Renal pelvis (tissue), 12 donors: Measurements from ENCODE around the gene EYA4. TPM values are rescaled to one million over a fixed set of nuclear protein-coding genes. Genes with fewer than 3 reads are reported as not detected.

Experiments
- DNase-seq: peaks from one replicate; pipeline ENCODE4 v3.0.0-alpha.2; 2013
- long read RNA-seq, 16 experiments: transcript quantifications; one replicate each; lab custom pipeline, GENCODE V29; 2026
- polyA plus RNA-seq, 3 donors: library from polyadenylated mRNA; unstranded; fragments of 120-200 nt; gene quantifications; one replicate each; pipeline ENCODE4 v1.2.1, GENCODE V29; 2013; ENCODE audit not compliant: insufficient read length in 3 of 3

EYA4 gene
- polyA plus RNA-seq = 10 to 100 TPM; 10.2 to 16.7 (median 16.3) TPM
- long read RNA-seq, donor 1, partial matches to known transcripts = 6 of 6 reads
- long read RNA-seq, donor 1, other reads (novel, unspliced or antisense) = 0 of 6 reads
- long read RNA-seq, donor 2, partial matches to known transcripts = 5 of 6 reads
- long read RNA-seq, donor 2, other reads (novel, unspliced or antisense) = 0 of 6 reads
- long read RNA-seq, donor 3 = 0 reads
- long read RNA-seq, donor 4, partial matches to known transcripts = 8 of 8 reads
- long read RNA-seq, donor 4, other reads (novel, unspliced or antisense) = 0 of 8 reads
- long read RNA-seq, donor 5, partial matches to known transcripts = 0 of 1 reads
- long read RNA-seq, donor 5, other reads (novel, unspliced or antisense) = 0 of 1 reads
- long read RNA-seq, donor 6 = 0 reads
- long read RNA-seq, donor 7 = 0 reads
- long read RNA-seq, donor 8, partial matches to known transcripts = 0 of 1 reads
- long read RNA-seq, donor 8, other reads (novel, unspliced or antisense) = 0 of 1 reads
- long read RNA-seq, donor 9 = 0 reads
- long read RNA-seq, donor 10 = 0 reads
- long read RNA-seq, donor 11 = 0 reads
- long read RNA-seq, donor 12, partial matches to known transcripts = 12 of 12 reads
- long read RNA-seq, donor 12, other reads (novel, unspliced or antisense) = 0 of 12 reads
- long read RNA-seq, donor 13, partial matches to known transcripts = 5 of 5 reads
- long read RNA-seq, donor 13, other reads (novel, unspliced or antisense) = 0 of 5 reads
- long read RNA-seq, donor 14, partial matches to known transcripts = 0 of 2 reads
- long read RNA-seq, donor 14, other reads (novel, unspliced or antisense) = 0 of 2 reads
- long read RNA-seq, donor 15 = 0 reads
- long read RNA-seq, donor 16, partial matches to known transcripts = 0 of 5 reads
- long read RNA-seq, donor 16, other reads (novel, unspliced or antisense) = 5 of 5 reads

GRCh38 chr6:133241086-133241900, at the start of gene EYA4:
Gene EYA4, plus strand, starts transcription at chr6:133241357. Its CDS starts 33,424 bp downstream, at chr6:133274781.
- DNase-seq = peak; percentile 42

- no peak for DNase-seq
Measured at GRCh38 chr6:133193396-133193795, 47.8 kb upstream of the EYA4 start.

- DNase-seq = no peak
Measured at GRCh38 chr6:133198725-133199124, 42.4 kb upstream of the EYA4 start.

GRCh38 chr6:133201231-133201630, 39.9 kb upstream of the EYA4 start:
- no peak for DNase-seq

GRCh38 chr6:133202610-133203343, 38.4 kb upstream of the EYA4 start:
- DNase-seq = no peak

- DNase-seq = no peak
Measured at GRCh38 chr6:133203344-133203697, 37.8 kb upstream of the EYA4 start.

GRCh38 chr6:133205304-133205703, 35.9 kb upstream of the EYA4 start:
- no peak for DNase-seq

- DNase-seq = no peak
Measured at GRCh38 chr6:133206942-133207341, 34.2 kb upstream of the EYA4 start.

- no peak for DNase-seq
Measured at GRCh38 chr6:133207754-133208153, 33.4 kb upstream of the EYA4 start.

GRCh38 chr6:133208183-133208755, 32.9 kb upstream of the EYA4 start:
- no peak for DNase-seq

GRCh38 chr6:133214267-133214666, 26.9 kb upstream of the EYA4 start:
- no peak for DNase-seq

GRCh38 chr6:133218852-133219251, 22.3 kb upstream of the EYA4 start:
- DNase-seq = no peak

GRCh38 chr6:133223452-133224029, 17.6 kb upstream of the EYA4 start:
- no peak for DNase-seq

GRCh38 chr6:133225560-133225959, 15.6 kb upstream of the EYA4 start:
- no peak for DNase-seq

GRCh38 chr6:133227344-133227743, 13.8 kb upstream of the EYA4 start:
- DNase-seq = no peak

GRCh38 chr6:133230052-133230451, 11.1 kb upstream of the EYA4 start:
- DNase-seq = no peak

- DNase-seq = no peak
Measured at GRCh38 chr6:133235221-133235620, 5.9 kb upstream of the EYA4 start.

- DNase-seq = no peak
Measured at GRCh38 chr6:133236932-133237331, 4.2 kb upstream of the EYA4 start.

GRCh38 chr6:133240511-133241085, 559 bp upstream of the EYA4 start:
- DNase-seq = peak; percentile 34
